ENCODE measurements around the gene SEPTIN1. TPM values are rescaled to one million over a fixed set of nuclear protein-coding genes. Genes with fewer than 3 reads are reported as not detected.
A peak's percentile ranks its signal among the peaks of the same experiment; 100 is the strongest.

The SEPTIN1 gene
- total and polyA plus RNA-seq, 2 of the 13 experiments (the other 11 are each of a cell fraction or from before 2014, with no cell fraction given): 0.18 to 0.67 TPM

GRCh38 chr16:30378236-30379157 lies 3.9 kb downstream of the SEPTIN1 start (continued):
- TF ChIP-seq ZHX2 (IDR thresholded peaks at IDR 0.05; ENCODE audit: low read depth): peak; percentile 23; the same call in 1 of the 2 replicates
- no peak for TF ChIP-seq ZHX2 (CRISPR knock-in tag; IDR thresholded peaks at IDR 0.05; ENCODE audit: borderline replicate concordance)
- TF ChIP-seq FOXA1 (IDR thresholded peaks at IDR 0.05): no peak
- peak; percentile 11; the same call in 1 of the 2 replicates for TF ChIP-seq FOXA1 (CRISPR knock-in tag; IDR thresholded peaks at IDR 0.05)
- peak; percentile 75; the same call in 1 of the 2 replicates for TF ChIP-seq ZNF776 (CRISPR knock-in tag; IDR thresholded peaks at IDR 0.05)
- TF ChIP-seq, protein P1, sequence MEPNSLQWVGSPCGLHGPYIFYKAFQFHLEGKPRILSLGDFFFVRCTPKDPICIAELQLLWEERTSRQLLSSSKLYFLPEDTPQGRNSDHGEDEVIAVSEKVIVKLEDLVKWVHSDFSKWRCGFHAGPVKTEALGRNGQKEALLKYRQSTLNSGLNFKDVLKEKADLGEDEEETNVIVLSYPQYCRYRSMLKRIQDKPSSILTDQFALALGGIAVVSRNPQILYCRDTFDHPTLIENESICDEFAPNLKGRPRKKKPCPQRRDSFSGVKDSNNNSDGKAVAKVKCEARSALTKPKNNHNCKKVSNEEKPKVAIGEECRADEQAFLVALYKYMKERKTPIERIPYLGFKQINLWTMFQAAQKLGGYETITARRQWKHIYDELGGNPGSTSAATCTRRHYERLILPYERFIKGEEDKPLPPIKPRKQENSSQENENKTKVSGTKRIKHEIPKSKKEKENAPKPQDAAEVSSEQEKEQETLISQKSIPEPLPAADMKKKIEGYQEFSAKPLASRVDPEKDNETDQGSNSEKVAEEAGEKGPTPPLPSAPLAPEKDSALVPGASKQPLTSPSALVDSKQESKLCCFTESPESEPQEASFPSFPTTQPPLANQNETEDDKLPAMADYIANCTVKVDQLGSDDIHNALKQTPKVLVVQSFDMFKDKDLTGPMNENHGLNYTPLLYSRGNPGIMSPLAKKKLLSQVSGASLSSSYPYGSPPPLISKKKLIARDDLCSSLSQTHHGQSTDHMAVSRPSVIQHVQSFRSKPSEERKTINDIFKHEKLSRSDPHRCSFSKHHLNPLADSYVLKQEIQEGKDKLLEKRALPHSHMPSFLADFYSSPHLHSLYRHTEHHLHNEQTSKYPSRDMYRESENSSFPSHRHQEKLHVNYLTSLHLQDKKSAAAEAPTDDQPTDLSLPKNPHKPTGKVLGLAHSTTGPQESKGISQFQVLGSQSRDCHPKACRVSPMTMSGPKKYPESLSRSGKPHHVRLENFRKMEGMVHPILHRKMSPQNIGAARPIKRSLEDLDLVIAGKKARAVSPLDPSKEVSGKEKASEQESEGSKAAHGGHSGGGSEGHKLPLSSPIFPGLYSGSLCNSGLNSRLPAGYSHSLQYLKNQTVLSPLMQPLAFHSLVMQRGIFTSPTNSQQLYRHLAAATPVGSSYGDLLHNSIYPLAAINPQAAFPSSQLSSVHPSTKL (CRISPR knock-in tag; IDR thresholded peaks at IDR 0.05): peak; percentile 9; the same call in 1 of the 2 replicates
- TF ChIP-seq PATZ1 (CRISPR knock-in tag; IDR thresholded peaks at IDR 0.05): peak; percentile 62; the same call in 1 of the 2 replicates
- TF ChIP-seq SOX13 (IDR thresholded peaks at IDR 0.05): 0 out of 2 replicates have a peak, but pooled peaks have one; percentile 34
- 0 out of 4 replicates have a peak, but pooled peaks of 1 of the 2 experiments have one; percentile 22 for TF ChIP-seq SOX13 (CRISPR knock-in tag; conservative IDR thresholded peaks at IDR 0.05 in 1 of 2, IDR thresholded peaks at IDR 0.05 in 1 of 2)
- TF ChIP-seq FOSL2 (CRISPR knock-in tag; IDR thresholded peaks at IDR 0.05): peak; percentile 8; the same call in 1 of the 2 replicates
- TF ChIP-seq, protein P2, sequence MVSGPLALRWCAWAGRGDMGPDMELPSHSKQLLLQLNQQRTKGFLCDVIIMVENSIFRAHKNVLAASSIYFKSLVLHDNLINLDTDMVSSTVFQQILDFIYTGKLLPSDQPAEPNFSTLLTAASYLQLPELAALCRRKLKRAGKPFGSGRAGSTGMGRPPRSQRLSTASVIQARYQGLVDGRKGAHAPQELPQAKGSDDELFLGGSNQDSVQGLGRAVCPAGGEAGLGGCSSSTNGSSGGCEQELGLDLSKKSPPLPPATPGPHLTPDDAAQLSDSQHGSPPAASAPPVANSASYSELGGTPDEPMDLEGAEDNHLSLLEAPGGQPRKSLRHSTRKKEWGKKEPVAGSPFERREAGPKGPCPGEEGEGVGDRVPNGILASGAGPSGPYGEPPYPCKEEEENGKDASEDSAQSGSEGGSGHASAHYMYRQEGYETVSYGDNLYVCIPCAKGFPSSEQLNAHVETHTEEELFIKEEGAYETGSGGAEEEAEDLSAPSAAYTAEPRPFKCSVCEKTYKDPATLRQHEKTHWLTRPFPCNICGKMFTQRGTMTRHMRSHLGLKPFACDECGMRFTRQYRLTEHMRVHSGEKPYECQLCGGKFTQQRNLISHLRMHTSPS (CRISPR knock-in tag; IDR thresholded peaks at IDR 0.05; ENCODE audit: low read depth): peak; percentile 27
- peak; percentile 66; the same call in 1 of the 2 replicates for TF ChIP-seq ZNF510 (CRISPR knock-in tag; IDR thresholded peaks at IDR 0.05; ENCODE audit: low read depth)
- TF ChIP-seq ZMYM4 (CRISPR knock-in tag; IDR thresholded peaks at IDR 0.05): peak; percentile 68; the same call in 1 of the 2 replicates
- no peak for TF ChIP-seq NFE2 (CRISPR knock-in tag; IDR thresholded peaks at IDR 0.05)
